ENCODE results near the gene NFIX.

The NFIX gene

DNA sequence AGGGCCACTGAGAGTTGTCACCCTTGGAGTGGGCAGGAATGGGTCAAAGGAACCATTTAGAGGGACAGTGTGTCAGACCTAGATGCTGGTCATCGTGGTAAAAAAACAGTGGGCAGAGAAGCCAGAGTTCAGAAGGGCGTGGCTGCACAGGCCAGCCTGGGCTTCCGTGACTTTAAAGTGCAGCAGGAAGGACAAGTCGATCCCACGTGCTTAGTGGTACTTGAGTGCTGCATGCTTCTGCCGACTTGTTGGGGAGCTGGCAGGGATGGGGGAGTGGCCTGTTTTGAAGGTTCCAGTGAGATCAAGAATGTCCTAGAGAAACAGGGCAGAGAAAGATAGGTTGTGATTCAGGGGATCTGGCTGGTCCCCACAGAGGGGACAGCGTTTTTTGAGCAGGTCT, 90.4 kb downstream of the NFIX start:
- no peak overlapping the region for H3K27ac ChIP-seq
- TF ChIP-seq, protein P1, sequence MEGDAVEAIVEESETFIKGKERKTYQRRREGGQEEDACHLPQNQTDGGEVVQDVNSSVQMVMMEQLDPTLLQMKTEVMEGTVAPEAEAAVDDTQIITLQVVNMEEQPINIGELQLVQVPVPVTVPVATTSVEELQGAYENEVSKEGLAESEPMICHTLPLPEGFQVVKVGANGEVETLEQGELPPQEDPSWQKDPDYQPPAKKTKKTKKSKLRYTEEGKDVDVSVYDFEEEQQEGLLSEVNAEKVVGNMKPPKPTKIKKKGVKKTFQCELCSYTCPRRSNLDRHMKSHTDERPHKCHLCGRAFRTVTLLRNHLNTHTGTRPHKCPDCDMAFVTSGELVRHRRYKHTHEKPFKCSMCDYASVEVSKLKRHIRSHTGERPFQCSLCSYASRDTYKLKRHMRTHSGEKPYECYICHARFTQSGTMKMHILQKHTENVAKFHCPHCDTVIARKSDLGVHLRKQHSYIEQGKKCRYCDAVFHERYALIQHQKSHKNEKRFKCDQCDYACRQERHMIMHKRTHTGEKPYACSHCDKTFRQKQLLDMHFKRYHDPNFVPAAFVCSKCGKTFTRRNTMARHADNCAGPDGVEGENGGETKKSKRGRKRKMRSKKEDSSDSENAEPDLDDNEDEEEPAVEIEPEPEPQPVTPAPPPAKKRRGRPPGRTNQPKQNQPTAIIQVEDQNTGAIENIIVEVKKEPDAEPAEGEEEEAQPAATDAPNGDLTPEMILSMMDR (conservative IDR thresholded peaks at IDR 0.05): no peak
- no peak for TF ChIP-seq ZFX (IDR thresholded peaks at IDR 0.05)

DNA sequence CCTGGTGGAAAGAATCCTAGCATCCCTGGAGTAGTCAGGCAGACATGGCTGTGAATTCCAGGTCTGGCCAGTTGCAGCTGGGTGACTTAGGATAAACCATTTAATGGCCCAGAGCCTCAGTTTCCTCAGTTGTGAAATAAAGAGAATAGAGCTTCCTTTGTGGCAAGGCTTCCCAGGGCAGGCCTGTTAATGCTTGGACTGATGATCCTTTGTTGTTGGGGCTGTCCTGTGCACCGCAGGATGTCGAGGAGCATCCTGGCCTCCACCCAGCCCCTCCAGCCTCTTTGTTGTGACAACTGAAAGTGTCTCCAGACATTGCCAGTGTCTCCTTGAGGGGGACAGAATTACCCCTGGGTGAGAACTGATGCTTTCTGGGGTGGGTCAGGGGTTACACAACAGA, 91.1 kb downstream of the NFIX start:
- no peak for TF ChIP-seq ZFX (IDR thresholded peaks at IDR 0.05)
- TF ChIP-seq, protein P1 (conservative IDR thresholded peaks at IDR 0.05): no peak
- no peak overlapping the region for H3K27ac ChIP-seq

DNA sequence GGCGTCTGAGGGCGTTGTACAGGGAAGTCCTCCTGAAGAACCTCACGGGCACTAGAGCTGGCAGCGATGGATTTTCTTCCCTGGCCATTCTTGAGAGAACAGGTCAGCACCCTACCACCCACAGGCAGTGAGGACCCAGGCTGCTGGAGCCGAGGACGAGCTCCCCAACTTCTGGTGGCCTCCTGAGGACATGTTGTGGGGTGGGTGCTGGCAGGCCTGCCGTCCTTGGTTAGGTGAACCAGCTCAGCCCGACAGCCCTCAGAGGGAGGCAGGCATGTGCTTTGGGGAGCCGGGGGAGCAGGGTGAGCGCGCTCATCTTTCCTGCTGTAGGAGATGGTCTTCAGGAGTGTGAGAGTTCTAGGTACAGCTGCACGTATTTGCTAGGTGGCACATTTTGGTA, 92.0 kb downstream of the NFIX start:
- no peak overlapping the region for H3K27ac ChIP-seq

DNA sequence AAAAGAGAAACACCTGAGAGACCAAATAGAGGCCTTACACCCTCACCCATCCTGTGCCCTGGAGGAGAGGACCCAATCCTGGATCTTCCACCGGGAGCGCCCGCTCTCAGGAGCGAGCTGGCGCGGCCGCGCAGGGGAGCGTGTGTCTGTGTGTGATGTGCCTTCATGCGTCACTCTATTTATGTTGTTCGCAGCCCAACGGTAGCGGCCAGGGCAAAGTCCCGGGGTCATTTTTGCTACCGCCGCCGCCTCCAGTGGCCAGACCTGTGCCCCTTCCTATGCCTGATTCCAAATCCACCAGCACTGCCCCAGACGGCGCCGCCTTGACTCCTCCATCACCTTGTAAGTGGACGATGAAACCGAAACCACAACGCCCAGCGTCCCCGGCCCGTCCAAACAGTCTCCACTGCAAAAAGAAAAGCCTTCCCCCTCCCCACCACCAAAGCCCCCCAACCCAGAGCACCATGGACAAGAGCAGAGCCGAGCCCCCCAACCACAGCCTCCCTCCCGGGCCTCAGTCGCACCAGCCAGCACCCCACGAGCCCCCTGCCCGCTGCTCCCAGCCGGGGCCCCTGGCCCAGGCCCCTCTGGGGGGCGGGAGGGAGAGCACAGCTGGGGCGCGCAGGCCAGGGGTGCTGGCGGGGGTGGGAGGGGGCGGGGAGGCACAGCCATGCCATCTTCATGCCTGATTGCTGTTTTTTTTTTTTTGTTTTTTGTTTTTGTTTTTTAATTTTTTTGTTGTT, 92.7 kb downstream of the NFIX start:
- TF ChIP-seq ZFX (IDR thresholded peaks at IDR 0.05): no peak
- TF ChIP-seq, protein P1 (conservative IDR thresholded peaks at IDR 0.05): no peak
- no peak overlapping the region for H3K27ac ChIP-seq

More for the DNA sequence above, 92.0 kb downstream of the NFIX start:
- TF ChIP-seq ZFX (IDR thresholded peaks at IDR 0.05): no peak
- TF ChIP-seq, protein P1 (conservative IDR thresholded peaks at IDR 0.05): no peak

DNA sequence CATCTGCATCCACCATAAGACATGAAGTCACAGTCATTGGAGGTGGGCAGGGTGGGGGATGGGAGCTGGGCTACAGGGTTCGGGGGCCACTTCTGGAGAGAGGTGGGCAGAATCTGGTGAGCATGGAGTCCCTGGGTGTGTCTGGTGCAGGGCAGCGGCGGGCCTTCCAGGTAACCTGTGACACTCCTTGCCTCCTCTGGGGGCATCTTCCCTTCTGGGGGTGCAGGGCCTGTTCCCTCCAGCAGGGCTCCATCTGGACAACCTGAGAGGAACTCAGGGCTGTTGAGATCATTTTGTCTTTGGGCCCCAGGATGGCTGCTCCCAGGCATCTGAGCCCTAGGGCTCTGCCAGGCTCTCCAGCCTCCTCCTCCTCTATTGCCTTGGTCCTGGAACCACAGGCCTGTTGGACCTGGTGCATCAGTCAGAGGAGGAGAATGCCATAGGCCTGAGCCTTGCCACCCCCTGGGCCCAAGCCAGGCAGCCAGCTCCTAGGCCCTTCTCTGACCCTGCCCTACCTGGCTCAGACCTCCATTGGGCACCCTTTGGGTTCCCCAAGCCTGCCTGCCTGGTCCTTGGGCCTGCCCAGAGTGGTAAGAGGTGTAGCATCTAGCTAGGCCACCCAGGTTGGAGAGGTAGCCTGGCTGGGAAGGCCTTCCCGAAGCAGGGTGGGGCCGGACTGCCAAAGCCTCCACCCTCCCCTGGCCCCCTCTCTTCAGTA, 94.0 kb downstream of the NFIX start:
- peak overlapping the region; percentile 6; the same call in 1 of the 2 replicates for H3K27ac ChIP-seq
- TF ChIP-seq ZFX (IDR thresholded peaks at IDR 0.05): no peak

DNA sequence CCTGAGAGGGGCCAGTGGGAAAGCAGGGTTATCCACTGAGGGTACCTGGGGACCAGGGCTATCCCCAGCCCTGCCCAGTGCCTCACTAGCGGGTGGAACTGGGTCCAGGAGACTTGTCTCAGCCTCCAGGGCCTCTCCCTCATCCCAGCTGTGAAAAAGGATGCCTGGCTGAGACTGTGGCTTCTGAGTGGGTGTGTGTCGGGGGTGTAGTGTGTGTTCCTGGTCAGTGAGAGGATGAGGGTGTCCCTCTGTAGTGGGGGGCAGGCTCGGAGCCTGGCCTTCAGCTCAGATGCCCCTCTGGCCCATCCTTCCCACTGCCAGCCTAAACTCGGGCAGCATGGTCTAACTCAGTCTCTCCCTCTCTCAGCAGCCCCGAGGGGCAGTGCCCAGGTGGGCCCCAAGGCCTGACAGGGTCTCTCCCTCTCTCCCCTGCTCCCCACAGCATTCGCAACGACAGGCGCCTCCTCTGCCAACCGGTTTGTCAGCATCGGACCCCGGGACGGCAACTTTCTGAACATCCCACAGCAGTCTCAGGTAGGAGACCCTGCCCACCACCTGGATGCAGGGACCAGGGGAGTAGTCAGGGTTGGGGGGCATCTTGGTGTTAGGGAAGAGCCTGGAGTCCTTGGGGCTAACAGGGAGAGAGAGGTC, 94.7 kb downstream of the NFIX start:
- H3K27ac ChIP-seq: peak overlapping the region; percentile 6; the same call in 1 of the 2 replicates
- TF ChIP-seq, protein P1 (conservative IDR thresholded peaks at IDR 0.05): no peak
- TF ChIP-seq ZFX (IDR thresholded peaks at IDR 0.05): no peak

DNA sequence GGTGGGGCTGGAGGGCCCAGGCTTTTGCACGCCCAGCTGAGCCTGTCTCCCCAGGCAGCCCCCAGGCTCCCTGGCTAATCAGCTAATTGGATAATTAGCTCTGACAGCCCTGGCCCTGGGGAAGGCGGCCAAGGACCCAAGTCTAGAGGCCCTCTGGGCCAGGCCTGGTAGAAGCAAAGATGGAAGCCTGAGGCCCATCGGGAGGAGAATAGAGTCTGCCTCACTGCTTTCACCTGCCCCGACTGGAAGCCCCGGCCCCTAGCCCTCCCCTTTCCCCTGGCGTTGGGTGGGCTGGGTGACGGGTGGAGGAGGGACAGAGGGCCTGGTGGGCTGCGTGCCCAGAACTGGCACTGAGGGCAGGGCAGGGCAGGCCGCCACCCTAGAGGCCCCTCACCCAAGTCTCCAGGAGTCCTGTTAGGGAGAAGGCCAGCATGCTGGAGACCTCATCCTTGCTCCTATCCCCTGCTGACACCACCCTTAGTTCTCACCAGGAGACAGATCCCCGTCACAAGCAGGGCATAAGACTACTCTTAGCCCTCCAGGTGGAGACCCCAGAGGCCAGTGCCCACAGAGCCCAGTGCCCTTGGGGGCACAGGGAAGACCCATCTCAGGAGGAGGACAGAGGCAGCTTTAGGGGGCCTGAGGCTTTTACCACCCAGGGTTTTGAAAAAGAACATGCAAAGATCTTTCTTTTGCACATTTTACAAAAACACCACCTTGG, 95.4 kb downstream of the NFIX start:
- TF ChIP-seq, protein P1 (conservative IDR thresholded peaks at IDR 0.05): no peak
- no peak for TF ChIP-seq ZFX (IDR thresholded peaks at IDR 0.05)
- no peak overlapping the region; the same call in 1 of the 2 replicates for H3K27ac ChIP-seq

Measured in C4-2B (cell line).